Hepatocyte (in vitro differentiated cells): Measurements from ENCODE around the gene CCDC201.

Experiments used
- EZH2 ChIP-seq: fragments of 200-600 bp; sonication (generic); IDR thresholded peaks from 2 replicates; pipeline ENCODE4 v1.6.1; 2016; ENCODE audit warnings: antibody characterized with exemption, mild to moderate bottlenecking, borderline replicate concordance
- EZH2phosphoT487 ChIP-seq: fragments of 200-600 bp; sonication (generic); IDR thresholded peaks from one replicate; pipeline ENCODE4 v1.6.1; 2018; ENCODE audit warnings: antibody characterized with exemption, mild to moderate bottlenecking, low read depth, moderate library complexity; ENCODE audit not compliant: unreplicated experiment, severe bottlenecking
- TF ChIP-seq, protein P1 (sequence below): fragments of 200-600 bp; sonication (generic); IDR thresholded peaks from 2 replicates; pipeline ENCODE4 v1.5.1; 2016; ENCODE audit warnings: antibody characterized with exemption, mild to moderate bottlenecking; ENCODE audit not compliant: poor library complexity

- TF ChIP-seq, protein P1, sequence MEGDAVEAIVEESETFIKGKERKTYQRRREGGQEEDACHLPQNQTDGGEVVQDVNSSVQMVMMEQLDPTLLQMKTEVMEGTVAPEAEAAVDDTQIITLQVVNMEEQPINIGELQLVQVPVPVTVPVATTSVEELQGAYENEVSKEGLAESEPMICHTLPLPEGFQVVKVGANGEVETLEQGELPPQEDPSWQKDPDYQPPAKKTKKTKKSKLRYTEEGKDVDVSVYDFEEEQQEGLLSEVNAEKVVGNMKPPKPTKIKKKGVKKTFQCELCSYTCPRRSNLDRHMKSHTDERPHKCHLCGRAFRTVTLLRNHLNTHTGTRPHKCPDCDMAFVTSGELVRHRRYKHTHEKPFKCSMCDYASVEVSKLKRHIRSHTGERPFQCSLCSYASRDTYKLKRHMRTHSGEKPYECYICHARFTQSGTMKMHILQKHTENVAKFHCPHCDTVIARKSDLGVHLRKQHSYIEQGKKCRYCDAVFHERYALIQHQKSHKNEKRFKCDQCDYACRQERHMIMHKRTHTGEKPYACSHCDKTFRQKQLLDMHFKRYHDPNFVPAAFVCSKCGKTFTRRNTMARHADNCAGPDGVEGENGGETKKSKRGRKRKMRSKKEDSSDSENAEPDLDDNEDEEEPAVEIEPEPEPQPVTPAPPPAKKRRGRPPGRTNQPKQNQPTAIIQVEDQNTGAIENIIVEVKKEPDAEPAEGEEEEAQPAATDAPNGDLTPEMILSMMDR: no peak
- TF ChIP-seq EZH2: no peak
- no peak for TF ChIP-seq EZH2phosphoT487
Observed at GRCh38 chr7:45876519-45876918, 3.6 kb upstream of the CCDC201 start.
